ENCODE data around the gene HUWE1.

HUWE1 gene

GRCh38 chrX:53718073-53718472, 31.6 kb upstream of the HUWE1 start:
- no peak for DNase-seq (ENCODE audit: low spot score)
- no peak overlapping the region for H3K4me3 ChIP-seq
- no peak for TF ChIP-seq CTCF (IDR thresholded peaks at IDR 0.05)
- no peak overlapping the region for H3K27ac ChIP-seq

GRCh38 chrX:53717205-53717604, 30.7 kb upstream of the HUWE1 start:
- Histone ChIP-seq H3K27ac (no peak overlapping the region), H3K4me3 (no peak overlapping the region)
- no peak for TF ChIP-seq CTCF (IDR thresholded peaks at IDR 0.05)
- no peak for DNase-seq (ENCODE audit: low spot score)

GRCh38 chrX:53716328-53717088, 30.0 kb upstream of the HUWE1 start:
- TF ChIP-seq CTCF (IDR thresholded peaks at IDR 0.05) = no peak
- no peak for DNase-seq (ENCODE audit: low spot score)
- Histone ChIP-seq H3K4me3 (no peak overlapping the region), H3K27ac (no peak overlapping the region)

- no peak for TF ChIP-seq CTCF (IDR thresholded peaks at IDR 0.05)
- Histone ChIP-seq H3K27ac (no peak overlapping the region), H3K4me3 (no peak overlapping the region)
- no peak for DNase-seq (ENCODE audit: low spot score)
Observed at GRCh38 chrX:53715346-53715924, 28.9 kb upstream of the HUWE1 start.

GRCh38 chrX:53714580-53715345, 28.2 kb upstream of the HUWE1 start:
- H3K4me3 ChIP-seq = no peak overlapping the region
- no peak for TF ChIP-seq CTCF (IDR thresholded peaks at IDR 0.05)
- H3K27ac ChIP-seq = no peak overlapping the region
- DNase-seq (ENCODE audit: low spot score) = no peak

- Histone ChIP-seq H3K4me3 (no peak overlapping the region), H3K27ac (no peak overlapping the region)
- TF ChIP-seq CTCF (IDR thresholded peaks at IDR 0.05) = no peak
- no peak for DNase-seq (ENCODE audit: low spot score)
Observed at GRCh38 chrX:53713987-53714579, 27.6 kb upstream of the HUWE1 start.
